Fibroblast of peridontal ligament (primary cell): ENCODE data around the gene NUB1.

Experiments
- DNase-seq: peaks from one replicate; pipeline ENCODE4 v3.0.0-alpha.2; 2010; ENCODE audit errors: extremely low read depth

Gene NUB1

DNA sequence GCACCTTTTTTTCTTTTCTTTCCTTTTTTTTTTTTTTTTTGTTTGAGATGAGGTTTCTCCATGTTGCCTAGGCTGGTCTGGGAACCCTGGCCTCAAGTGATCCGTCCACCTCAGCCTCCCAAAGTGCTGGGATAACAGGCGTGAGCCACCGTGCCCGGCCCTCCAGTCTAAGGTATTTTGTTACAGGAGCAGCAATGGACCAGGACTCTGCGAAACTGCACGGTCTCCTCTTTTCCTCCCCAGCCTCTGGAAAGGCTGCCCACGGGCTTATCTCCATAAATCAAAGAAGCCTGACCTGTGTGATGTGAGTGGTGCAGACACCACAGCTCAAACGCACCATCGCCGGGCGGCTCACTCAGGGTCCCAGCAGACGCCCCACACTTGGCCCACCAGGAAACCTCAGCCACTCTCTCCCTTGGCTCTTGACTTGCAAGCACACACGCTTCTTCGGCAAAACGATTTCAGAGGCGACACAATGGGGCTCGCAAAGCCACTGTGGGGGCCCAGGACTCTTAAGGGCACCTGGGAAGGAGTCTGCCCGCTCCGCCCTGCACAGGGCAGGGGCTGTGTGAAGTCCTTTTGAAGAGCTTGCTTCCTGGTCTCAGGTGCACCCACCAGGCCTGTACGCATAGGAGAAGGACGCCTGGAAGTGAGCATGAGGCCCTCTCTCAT is 47.6 kb downstream of the NUB1 start:
- DNase-seq = no peak

DNA sequence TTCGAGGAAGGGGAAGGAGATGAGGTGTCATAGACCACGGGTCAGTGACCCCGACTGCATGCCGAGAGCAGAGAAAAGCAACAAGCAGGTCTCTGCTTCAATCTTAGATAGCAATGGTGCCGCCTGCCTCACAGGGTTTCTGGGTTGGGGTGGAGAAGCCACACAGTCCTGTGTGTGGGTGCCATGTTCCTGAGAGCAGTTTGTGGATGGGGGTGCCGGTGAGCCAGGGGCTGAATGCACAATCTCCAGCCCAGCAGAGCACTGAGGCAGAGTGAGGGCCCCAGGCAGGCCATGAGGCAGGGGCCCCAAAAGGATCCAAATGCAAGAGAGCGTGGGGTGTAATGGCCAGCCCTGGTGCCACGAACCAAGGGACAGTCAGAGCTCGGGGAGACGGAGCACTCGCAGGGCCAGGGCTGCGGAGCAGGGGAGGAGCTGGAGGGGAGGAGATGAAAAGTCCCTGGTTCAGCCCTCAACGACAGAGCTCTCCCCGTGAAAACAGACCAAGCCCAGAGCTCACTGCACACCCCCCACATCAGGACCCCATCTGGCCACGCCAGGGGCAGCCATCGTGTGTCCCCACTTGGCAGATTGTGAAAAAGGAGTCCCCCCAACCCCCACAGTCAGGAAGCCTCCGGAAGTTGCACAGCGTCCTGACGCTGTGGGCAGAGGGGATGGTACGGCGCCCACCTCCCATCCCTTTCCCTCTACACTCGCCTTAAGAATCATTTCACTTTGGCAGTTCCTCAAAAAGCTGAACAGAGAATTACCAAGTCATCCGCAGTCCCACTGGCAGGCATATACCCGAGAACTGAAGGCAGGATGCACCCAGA is 48.4 kb downstream of the NUB1 start:
- DNase-seq = no peak

DNA sequence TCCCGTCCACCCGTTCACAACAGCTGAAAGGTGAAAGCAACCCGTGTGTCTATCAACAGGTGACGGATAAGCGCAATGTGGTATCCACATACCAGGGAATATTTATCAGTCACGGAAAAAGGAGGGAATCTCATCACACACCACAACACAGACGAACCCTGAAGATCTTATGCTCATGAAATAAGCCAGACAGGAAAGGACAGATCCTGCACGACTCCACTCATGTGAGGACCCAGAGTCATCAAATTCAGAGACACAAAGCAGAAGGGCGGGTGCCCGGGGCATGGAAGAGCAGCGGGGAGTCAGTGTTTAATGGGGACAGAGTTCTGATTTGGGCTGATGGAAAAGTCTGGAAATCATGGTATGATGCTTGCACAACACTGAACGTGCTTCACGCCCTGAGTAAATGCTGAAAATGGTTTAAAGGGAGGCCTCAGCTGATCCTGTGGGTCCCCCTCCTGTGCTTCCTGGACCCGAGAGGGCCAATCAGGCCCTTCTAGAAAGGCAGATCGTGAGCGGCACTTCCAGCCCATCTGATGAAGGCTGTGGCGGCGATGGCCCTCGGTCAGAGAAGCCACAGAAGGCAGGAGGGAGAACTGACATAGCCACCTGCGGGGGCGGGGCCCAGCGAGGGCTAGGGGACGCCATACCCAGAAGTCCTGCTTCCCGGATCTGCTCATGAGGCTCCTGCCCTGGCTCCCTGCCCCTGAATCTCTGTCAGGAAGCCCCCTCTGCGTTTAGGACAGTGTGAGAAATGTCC is 49.2 kb downstream of the NUB1 start:
- no peak for DNase-seq

DNA sequence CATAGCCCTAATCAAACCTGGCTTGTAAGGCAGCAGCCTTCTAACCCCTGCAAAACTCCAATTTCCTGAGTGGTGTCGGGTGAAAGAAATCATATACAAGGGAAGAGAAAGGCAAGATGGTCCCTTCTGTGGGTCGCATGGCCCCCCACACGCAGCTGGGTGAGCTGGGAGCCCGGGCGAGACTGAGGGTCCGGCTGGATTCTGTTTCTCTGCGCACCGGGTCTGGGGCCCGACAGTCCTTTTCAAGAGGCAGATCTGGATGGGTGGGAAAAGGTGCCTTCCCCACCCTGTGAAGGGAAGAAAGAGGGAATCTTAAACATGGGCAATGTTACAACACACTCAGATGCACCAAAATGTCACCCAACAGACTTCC is 49.7 kb downstream of the NUB1 start:
- no peak for DNase-seq

- no peak for DNase-seq
Observed at GRCh38 chr7:151392002-151392401, 50.4 kb downstream of the NUB1 start.

DNA sequence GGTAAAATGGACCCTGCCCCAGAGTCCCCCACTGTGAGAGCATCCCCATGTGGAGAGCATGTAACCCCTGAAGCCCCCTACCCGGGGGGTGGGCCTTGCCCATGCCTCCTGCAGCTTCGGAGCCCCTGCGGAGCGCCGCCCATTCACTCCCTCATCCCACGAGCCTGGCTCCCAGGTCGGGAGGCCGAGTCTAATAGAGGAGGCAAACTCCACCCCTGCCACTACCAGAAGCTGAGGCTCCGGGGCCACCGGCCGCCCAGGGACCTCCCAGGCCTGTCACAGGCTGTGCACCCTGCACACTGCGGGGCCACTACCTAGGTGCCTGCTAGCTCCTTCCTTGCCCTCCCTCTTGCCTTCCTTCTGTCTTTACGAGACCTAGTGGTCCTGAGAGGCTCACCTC is 50.8 kb downstream of the NUB1 start:
- no peak for DNase-seq

GRCh38 chr7:151393031-151393977 is 51.7 kb downstream of the NUB1 start:
- no peak for DNase-seq

DNA sequence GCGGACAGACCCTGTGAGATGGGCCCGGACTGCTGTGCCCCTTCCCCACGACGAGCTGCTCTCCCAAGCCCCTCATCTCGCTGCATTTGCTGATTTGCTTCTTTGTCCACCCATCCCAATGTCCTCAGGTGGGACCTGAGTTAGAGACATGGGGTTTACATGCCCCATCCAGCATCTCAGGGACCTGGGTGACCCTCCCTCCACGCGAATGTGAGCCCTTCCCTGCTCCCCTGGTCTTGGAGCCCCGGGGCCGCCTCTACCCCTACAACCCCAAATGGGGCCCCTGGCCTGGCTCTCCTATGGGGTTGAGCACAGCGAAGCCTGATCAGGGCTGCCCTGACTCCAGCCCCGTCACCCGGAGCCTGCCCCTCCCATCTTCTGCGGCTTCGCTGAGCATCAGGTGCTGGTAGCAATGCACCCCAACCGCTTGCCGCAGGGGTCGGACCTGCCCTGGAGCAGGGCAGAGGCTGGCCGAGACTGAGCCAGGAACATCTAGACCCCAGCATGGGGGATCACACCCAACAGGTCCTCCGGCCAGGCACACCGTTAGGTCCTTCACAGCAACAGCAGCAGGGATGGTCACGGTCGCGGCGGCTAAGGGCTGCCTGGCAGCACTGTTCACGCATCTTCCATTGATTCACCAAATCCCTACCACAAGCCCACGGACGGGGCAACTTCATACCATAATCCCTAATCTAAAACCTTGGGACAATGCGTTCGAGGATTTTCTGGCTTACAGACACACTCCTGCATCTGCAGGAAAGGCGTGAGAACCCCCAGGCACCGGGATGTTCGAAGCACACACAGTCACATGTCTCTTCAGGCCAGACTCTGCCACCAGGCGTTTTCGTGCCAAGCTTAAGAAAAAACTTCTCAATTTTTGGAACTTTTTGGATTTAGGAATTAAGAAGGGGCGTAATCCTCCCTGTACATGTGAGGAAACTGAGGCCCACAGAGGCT is 52.7 kb downstream of the NUB1 start:
- no peak for DNase-seq

- no peak for DNase-seq
Observed at GRCh38 chr7:151395036-151395367, 53.4 kb downstream of the NUB1 start.

- DNase-seq = no peak
Observed at GRCh38 chr7:151396328-151396970, 54.8 kb downstream of the NUB1 start.

- DNase-seq = no peak
Observed at GRCh38 chr7:151397026-151397425, 55.4 kb downstream of the NUB1 start.

DNA sequence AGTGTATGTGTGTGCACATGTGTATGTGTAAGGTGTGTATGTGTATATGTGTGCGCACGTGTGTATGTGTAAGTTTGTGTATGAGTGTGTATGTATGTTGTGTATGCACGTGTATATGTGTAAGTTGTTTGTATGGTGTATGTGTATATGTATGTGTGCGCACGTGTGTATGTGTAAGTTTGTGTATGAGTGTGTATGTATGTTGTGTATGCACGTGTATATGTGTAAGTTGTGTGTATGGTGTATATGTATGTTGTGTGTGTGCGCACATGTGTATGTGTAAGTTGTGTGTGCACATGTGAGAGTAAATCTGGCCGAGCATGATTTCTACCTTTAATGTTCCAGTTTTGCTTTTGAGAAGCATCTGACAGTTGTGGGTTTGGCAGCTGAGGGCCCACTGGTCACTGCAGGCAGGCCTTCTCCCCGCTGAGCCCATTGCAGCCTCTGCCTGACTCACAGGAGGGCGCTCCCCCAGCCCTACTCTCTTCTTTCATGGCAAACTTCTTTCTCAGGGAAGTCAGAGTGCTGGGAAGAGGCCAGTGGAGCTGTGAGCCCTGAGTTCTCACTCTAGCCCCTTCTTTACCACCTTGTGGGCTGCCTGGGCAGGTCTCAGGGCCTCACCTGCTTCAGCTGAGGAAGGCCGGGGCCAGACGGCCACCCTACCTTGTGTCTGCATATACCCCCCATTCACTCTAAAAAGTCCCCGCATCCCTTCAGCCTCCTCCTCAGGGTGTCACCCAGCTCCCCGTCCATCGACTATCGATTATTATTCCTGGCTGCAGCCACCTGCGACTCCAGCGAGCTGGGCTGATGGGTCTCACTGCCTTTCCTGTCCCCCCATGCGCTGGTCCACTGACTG is 57.1 kb downstream of the NUB1 start:
- DNase-seq = no peak

- DNase-seq = no peak
Observed at GRCh38 chr7:151399305-151399601, 57.6 kb downstream of the NUB1 start.

DNA sequence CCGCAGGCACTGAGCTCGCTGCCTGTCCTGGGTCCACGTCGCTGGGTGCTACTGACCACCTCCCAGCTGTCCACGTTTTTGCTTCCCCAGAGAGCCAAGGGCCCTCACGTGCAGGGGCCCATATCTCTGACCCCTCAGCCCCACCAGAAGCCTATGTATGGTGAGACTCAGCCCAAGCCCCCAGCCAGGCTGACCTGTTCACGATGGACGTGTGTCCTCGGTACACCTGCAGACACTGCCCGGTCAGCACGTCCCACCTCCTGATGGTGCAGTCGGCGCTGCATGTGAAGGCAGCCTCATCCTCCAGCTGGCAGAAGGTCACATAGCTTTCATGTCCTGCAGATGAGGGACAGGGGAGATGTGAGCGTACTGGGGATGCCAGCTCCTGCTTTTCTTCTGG is 58.3 kb downstream of the NUB1 start:
- DNase-seq = no peak

- DNase-seq = no peak
Observed at GRCh38 chr7:151400626-151401315, 59.2 kb downstream of the NUB1 start.

DNA sequence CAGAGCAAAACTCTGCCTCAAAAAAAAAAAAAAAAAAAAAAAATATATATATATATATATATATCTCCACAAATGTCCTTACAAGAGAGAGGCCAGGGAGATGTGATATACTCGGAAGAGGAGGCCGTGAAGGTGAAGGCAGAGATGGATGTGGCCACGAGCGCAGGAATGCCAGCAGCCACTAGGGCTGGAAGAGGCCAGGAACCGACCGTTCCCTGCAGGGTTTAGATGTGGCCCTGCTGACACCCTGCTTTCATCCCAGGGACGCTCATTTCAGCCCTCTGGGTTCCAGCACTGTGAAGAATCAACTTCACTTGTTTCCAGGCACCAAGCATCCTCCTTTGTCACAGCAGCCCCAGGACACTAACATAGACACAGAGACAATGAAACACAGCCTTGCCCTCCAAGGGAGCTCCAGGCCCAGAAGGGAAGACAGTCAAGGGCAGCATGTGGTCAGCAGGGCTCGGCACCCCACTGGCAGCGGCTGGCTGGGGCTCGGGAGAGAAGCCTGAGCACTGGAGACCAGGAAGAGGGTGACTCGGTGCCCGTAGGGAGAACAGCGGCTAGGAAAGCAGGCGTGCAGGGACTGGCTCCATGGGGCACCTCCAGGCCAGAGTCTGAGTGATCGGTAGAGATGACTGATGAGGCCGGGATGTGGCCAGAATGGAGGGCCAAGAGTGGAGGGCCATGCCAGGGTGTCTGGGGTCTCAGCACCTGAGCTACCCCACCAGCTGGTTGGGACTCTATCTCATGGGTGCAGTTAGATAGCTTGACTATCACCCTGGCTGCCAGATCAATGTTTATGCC is 60.6 kb downstream of the NUB1 start:
- DNase-seq = no peak

DNA sequence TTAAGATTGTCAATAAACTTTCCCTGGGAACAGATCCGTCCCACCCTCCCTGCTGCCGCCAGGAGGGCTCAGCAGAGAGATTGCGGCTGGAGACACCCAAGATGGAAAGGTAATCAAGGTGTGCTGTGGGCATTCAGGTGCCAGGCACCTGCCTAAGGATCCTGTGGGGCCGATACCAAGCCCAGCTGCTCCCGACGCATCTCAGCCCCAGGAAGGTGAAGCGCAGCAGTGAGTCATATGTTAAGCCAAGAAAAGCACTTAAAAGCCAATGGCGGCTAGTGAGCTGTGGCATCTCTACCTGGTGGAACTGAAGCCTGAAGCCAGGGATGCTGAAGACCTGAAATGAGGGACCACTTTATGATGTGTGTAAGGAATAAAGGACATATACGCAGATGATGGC is 62.2 kb downstream of the NUB1 start:
- no peak for DNase-seq
